ENCODE data around the gene C2CD4B. TPM values are rescaled to one million over a fixed set of nuclear protein-coding genes. Genes with fewer than 3 reads are reported as not detected.
A peak's percentile ranks its signal among the peaks of the same experiment; 100 is the strongest.

The C2CD4B gene
- total and polyA plus RNA-seq, 10 of the 15 experiments (the other 5 are each of a cell fraction or from before 2014, with no cell fraction given), result not detected

DNA sequence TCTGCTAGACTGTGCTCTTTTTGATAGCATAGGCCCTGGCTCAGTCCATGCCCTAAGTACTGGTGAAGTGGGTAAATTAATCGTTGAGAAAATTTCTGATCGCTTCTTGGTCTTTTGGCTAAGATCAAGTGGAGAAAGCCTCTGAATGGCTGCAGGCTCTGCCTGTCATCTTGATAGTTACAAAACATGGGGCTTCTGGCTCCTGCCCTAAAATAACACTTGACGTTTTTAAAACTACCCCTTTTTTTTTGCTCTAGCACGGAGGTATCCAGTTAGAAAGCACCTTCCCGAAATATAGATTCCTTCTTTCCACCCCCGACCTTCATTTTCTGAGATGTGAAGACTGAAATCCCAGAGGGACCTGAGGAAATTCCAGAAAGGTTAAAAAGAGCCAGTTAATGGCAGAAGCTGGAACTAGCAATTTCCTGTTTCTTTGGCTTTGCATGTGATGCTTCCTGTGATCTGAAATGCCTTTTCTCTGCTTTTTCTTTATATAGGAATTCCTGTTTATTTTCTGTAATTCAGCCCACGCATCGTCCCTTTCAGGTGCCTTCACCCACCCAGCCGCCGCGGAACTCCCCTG, 799 bp upstream of the C2CD4B start:
- TF ChIP-seq, protein P1, sequence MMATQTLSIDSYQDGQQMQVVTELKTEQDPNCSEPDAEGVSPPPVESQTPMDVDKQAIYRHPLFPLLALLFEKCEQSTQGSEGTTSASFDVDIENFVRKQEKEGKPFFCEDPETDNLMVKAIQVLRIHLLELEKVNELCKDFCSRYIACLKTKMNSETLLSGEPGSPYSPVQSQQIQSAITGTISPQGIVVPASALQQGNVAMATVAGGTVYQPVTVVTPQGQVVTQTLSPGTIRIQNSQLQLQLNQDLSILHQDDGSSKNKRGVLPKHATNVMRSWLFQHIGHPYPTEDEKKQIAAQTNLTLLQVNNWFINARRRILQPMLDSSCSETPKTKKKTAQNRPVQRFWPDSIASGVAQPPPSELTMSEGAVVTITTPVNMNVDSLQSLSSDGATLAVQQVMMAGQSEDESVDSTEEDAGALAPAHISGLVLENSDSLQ (IDR thresholded peaks at IDR 0.05), result peak; percentile 35; the same call in 1 of the 2 replicates
- TF ChIP-seq, protein P2, sequence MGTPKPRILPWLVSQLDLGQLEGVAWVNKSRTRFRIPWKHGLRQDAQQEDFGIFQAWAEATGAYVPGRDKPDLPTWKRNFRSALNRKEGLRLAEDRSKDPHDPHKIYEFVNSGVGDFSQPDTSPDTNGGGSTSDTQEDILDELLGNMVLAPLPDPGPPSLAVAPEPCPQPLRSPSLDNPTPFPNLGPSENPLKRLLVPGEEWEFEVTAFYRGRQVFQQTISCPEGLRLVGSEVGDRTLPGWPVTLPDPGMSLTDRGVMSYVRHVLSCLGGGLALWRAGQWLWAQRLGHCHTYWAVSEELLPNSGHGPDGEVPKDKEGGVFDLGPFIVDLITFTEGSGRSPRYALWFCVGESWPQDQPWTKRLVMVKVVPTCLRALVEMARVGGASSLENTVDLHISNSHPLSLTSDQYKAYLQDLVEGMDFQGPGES (IDR thresholded peaks at IDR 0.05), result no peak
- Histone ChIP-seq H3K27me3 (replicated peaks in 1 of 2; ENCODE audit: control insufficient read depth in 2 of 2, insufficient read depth in 2 of 2, low read length in 1 of 2) (peaks cover 0 to 11% of the 10 kb centered on the region in 2 experiments; a peak in 3 of 4 replicates), H4K20me1 (ENCODE audit: control insufficient read depth, insufficient read depth) (no peaks in the 10 kb centered on the region), H2AFZ (ENCODE audit: control insufficient read depth, low read depth, low read length) (no peak overlapping the region), H3K4me2 (ENCODE audit: control insufficient read depth, insufficient read depth) (no peak overlapping the region), H3K27ac (ENCODE audit: control insufficient read depth, insufficient read depth) (no peak overlapping the region), H3K4me3 (no peak overlapping the region), H3K9ac (ENCODE audit: control insufficient read depth, insufficient read depth, low read length) (no peak overlapping the region), H3K4me1 (ENCODE audit: control insufficient read depth, insufficient read depth, low read length) (no peaks in the 10 kb centered on the region), H3K79me2 (ENCODE audit: control insufficient read depth, insufficient read depth, low read length) (no peaks in the 10 kb centered on the region), H3K36me3 (ENCODE audit: control insufficient read depth in 2 of 2, insufficient read depth in 2 of 2, low read length in 1 of 2) (no peaks in the 10 kb centered on the region), H3K9me3 (replicated peaks; ENCODE audit: control insufficient read depth, insufficient read depth, low read length) (no peaks in the 10 kb centered on the region)
- DNase-seq (ENCODE audit: low read depth, low spot score) (no peak), FAIRE-seq (no peak), ATAC-seq (no peak)
- in situ Hi-C loops (cut with MboI), result no loop called here
- 17% methylated on average over 11 of the region's 11 CpGs for WGBS (ENCODE audit: insufficient coverage, insufficient replicate concordance, low lambda C conversion rate, missing lambda C conversion rate)
- ChIA-PET RAD21 (ENCODE audit: unreplicated experiment) (no interaction called here), SMC1A (ENCODE audit: uncharacterized antibody, unreplicated experiment) (no interaction called here), CTCF (no interaction called here), POLR2A (no interaction called here)
- BruUV-seq (replicated peaks), result no TSS peak
- intact Hi-C loops (cut with micrococcal nuclease; ENCODE audit: unreplicated experiment), result no loop called here

DNA sequence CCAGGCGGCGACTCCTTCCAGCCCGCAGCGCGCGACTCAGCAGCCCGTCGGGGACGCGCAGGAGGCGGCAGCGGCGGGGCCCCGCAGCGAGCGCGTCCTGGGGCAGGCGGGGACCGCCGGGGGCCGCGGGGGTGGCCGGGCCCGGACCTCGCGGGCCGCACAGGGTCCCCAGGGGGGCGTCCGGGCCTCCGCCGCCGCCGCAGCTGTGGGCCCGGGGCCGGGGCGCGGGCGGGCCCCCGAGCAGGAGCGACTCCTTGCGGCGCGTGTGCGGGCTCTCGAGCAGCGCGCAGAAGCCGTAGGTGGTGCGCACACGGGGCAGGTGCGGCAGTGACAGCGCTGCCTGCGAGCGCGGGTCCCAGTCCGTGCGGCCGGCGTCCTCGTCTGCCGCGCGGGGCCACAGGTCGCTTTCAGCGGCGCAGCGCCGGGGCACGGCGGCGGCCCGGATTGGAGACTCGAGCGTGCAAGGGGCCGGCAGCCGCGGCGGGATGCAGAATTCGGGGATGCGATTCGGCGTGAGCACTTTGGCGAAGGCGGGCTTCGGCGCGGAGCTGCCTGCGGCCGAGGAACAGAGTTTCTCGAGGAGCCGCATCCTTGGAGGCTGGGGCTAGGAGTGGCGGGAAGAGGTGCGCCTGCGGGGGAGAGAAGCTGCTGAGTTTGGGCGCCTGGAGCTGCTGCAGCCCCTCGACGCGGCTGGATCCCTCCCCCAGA, 535 bp downstream of the C2CD4B start:
- Histone ChIP-seq H3K4me3 (no peak overlapping the region), H3K9ac (ENCODE audit: control insufficient read depth, insufficient read depth, low read length) (no peak overlapping the region), H3K27ac (ENCODE audit: control insufficient read depth, insufficient read depth) (no peak overlapping the region), H3K79me2 (ENCODE audit: control insufficient read depth, insufficient read depth, low read length) (no peaks in the 10 kb centered on the region), H3K27me3 (replicated peaks in 1 of 2; ENCODE audit: control insufficient read depth in 2 of 2, insufficient read depth in 2 of 2, low read length in 1 of 2) (peaks cover 0 to 11% of the 10 kb centered on the region in 2 experiments; a peak in 3 of 4 replicates), H3K9me3 (replicated peaks; ENCODE audit: control insufficient read depth, insufficient read depth, low read length) (no peaks in the 10 kb centered on the region), H3K4me1 (ENCODE audit: control insufficient read depth, insufficient read depth, low read length) (no peaks in the 10 kb centered on the region), H3K36me3 (ENCODE audit: control insufficient read depth in 2 of 2, insufficient read depth in 2 of 2, low read length in 1 of 2) (no peaks in the 10 kb centered on the region), H3K4me2 (ENCODE audit: control insufficient read depth, insufficient read depth) (no peak overlapping the region), H4K20me1 (ENCODE audit: control insufficient read depth, insufficient read depth) (no peaks in the 10 kb centered on the region), H2AFZ (ENCODE audit: control insufficient read depth, low read depth, low read length) (no peak overlapping the region)
- in situ Hi-C loops (cut with MboI), result no loop called here
- TF ChIP-seq RUNX3 (IDR thresholded peaks at IDR 0.05; ENCODE audit: low read length), result no peak
- TF ChIP-seq NR2C2 (IDR thresholded peaks at IDR 0.05; ENCODE audit: borderline replicate concordance, control insufficient read depth, insufficient read length, low read depth), result no peak
- TF ChIP-seq SP1 (IDR thresholded peaks at IDR 0.05; ENCODE audit: low read depth, low read length), result no peak
- no peak for TF ChIP-seq PAX8 (IDR thresholded peaks at IDR 0.05)
- TF ChIP-seq ZNF384 (IDR thresholded peaks at IDR 0.05; ENCODE audit: borderline replicate concordance, low read depth, low read length), result no peak
- TF ChIP-seq BACH1 (IDR thresholded peaks at IDR 0.05; ENCODE audit: borderline replicate concordance), result no peak
- ATAC-seq, result no peak
- RAD21 ChIA-PET (ENCODE audit: unreplicated experiment), result no interaction called here
- BruUV-seq (replicated peaks), result no TSS peak
- CTCF ChIA-PET, result no interaction called here
- SMC1A ChIA-PET (ENCODE audit: uncharacterized antibody, unreplicated experiment), result no interaction called here
- intact Hi-C loops (cut with micrococcal nuclease; ENCODE audit: unreplicated experiment), result no loop called here
- no peak for FAIRE-seq
- no peak for DNase-seq (ENCODE audit: low read depth, low spot score)
- 11% methylated on average over 38 of the region's 98 CpGs for WGBS (ENCODE audit: insufficient coverage, insufficient replicate concordance, low lambda C conversion rate, missing lambda C conversion rate)
- POLR2A ChIA-PET, result no interaction called here
